GM19455 (cell line): Measurements from ENCODE around the gene RPL7A.
"Not testable (repeated sequence)": the region's sequence is repeated elsewhere in the genome, so short reads cannot be mapped to it uniquely, and the experiment has no call there.

ENCODE experiments used
- ATAC-seq: cut with Tn5 transposase; IDR thresholded peaks from one replicate; pipeline ENCODE4 v1.9.1; 2021; ENCODE audit not compliant: unreplicated experiment

Gene RPL7A

GRCh38 chr9:133367778-133368177, 19.8 kb downstream of the RPL7A start:
- no peak for ATAC-seq

- ATAC-seq: no peak
These were observed 20.3 kb downstream of the RPL7A start for GRCh38 chr9:133368249-133368881.

GRCh38 chr9:133369422-133369821, 21.4 kb downstream of the RPL7A start:
- ATAC-seq: no peak

DNA sequence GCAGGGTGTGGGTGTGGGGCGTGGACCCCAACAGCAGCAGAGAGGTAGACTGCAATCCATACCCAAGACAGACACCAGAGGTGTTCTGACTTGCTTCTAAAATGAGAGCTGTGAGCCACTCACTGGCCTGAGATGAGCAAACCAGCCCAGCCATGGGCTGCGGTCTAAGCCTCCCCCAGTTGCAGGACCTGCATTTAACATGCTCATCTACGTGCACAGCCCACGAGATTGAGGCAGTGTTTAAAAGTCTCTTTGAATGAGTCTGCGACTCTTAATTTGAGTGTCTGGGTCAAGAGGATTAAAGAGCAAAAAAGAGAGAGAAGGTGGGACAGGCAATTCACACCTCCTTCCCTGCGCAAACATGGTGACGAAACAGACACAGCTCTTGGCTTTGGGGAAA, 21.9 kb downstream of the RPL7A start:
- no peak for ATAC-seq

GRCh38 chr9:133370685-133371084, 22.7 kb downstream of the RPL7A start:
- ATAC-seq: no peak

DNA sequence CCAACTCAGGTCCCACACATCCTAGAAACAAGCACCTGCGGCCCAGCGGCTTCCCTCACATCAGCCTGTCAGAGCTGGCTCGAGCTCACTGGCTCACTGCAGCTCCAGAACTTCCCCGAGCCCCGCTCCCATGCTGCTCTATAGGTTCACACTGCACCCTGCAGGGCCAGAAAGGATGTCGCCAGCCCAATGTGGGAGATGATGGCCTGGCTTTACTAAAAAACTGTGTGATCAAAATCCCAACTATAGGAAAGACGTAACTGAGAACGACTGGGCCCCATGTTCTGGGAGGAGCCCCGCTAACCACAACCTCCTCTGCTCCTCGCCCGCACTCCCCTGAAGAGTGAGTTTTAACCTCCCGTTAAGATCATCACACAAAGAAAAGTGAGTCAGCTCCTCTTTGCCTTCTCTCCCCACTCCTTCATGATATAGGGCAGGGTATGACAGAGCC, 23.3 kb downstream of the RPL7A start:
- ATAC-seq: no peak

DNA sequence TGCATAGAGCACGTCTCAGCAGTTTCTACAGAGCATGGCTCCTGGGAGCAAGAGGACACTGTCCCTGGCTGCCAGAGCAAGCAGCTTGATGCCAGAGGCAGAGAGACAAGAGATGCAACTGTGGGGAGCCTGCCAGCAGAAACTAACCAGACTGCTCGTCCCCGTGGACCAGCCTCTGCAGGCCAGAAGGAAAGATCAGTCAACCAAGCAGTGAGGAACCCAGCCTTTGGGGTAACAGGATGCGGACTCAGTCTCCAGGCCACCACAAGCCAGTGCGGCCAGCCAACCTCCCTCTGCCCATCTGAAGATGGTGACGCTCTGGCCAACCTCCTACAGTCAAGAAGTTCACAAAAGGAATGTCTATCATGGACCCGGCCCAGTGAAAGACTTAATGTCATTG, 24.1 kb downstream of the RPL7A start:
- no peak for ATAC-seq

GRCh38 chr9:133374612-133375115, 26.6 kb downstream of the RPL7A start:
- no peak for ATAC-seq

- ATAC-seq: peak; percentile 25
These were observed 27.2 kb downstream of the RPL7A start for GRCh38 chr9:133375116-133375723.

- peak; percentile 89 for ATAC-seq
These were observed 28.0 kb downstream of the RPL7A start, which contains the start of the genes STKLD1 and SURF4 for GRCh38 chr9:133375724-133376654. TSS of gene STKLD1 (plus strand) at chr9:133376366. CDS start at chr9:133376474, 108 bp downstream. TSS of gene SURF4 (minus strand) at chr9:133376060. CDS start at chr9:133375969, 91 bp downstream.

DNA sequence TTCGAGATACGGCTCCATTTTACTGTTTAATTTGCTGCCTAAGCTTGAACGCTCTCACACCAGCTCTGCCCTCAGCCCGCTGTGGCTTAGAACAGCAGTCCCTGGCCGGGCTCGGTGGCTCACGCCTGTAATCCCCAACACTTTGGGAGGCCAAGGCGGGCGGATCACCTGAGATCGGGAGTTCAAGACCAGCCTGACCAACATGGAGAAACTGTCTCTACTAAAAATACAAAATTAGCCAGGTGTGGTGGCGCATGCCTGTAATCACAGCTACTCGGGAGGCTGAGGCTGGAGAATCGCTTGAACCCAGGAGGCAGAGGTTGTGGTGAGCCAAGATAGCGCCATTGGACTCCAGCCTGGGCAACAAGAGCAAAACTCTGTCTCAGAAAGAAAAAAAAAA, 29.3 kb downstream of the RPL7A start:
- not testable (repeated sequence) for ATAC-seq

DNA sequence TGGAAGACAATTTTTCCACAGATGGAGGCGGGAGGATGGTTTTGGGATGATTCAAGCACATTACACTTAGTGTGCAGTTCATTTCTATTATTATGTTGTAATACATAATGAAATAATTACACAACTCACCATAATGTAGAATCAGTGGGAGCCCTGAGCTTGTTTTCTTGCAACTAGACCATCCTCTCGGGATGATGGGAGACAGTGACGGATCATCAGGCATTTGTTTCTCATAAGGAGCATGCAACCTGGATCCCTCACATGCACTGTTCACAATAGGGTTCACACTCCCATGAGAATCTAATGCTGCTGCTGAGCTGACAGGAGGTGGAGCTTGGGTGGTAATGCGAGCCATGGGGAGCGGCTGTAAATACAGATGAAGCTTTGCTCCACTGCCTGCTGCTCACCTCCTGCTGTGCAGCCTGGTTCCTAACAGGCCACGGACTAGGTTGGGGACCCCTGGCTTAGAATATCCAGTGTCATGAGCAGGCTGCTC, 29.8 kb downstream of the RPL7A start:
- no peak for ATAC-seq

GRCh38 chr9:133378408-133378962, 30.5 kb downstream of the RPL7A start:
- no peak for ATAC-seq

- no peak for ATAC-seq
These were observed 31.4 kb downstream of the RPL7A start for GRCh38 chr9:133379153-133380086.

DNA sequence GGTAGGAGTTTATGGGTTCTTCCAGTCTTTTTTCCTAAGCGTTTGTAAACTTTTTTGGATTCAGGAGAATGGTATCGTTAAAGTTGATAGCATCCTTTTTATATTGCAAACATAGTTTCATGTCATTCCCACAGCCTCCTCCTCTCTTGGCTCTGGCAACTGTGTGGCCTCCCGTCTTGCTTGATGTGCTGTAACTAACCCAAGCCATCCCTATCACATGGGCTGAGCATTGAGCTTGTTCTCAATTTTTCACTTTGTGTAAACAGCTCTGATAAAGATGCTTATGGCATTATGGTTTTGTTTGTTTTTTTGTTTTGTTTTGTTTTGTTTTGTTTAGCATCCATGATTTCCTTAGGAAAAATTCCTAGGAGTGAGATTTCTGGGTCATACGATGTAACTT, 32.7 kb downstream of the RPL7A start:
- no peak for ATAC-seq

GRCh38 chr9:133382507-133383141, 34.6 kb downstream of the RPL7A start:
- no peak for ATAC-seq

- no peak for ATAC-seq
These were observed 35.4 kb downstream of the RPL7A start for GRCh38 chr9:133383438-133383837.

DNA sequence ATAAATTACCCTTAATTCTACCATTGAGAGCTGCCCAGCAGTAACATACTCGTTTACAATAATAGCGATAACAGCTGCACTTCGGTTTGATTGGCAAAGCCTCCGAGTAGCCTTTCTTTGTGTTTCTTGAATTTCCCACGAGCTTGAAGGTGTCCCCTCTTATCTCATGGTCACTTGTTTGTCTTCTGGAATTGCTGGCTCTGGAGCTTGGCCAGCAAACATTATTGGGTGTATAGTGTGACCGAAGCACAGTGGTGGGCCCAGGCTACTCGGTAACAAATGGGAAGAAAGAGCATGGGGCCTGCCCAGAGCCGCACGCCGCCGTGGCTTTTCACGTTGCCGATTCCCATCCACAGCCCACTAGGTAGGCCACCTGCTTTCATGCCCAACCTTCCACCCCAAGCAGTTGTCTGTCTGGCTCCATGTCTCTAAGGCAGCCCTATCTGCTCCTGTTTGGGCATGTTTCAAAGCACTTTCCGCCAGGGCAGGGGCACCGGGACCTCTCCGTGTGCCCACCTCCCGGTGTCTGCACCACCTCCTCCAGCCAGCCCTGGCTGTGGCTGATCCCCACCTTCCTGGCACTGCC, 36.8 kb downstream of the RPL7A start:
- no peak for ATAC-seq

- ATAC-seq: no peak
These were observed 37.4 kb downstream of the RPL7A start for GRCh38 chr9:133385452-133385851.
